ENCODE measurements around the gene KDR. TPM values are rescaled to one million over a fixed set of nuclear protein-coding genes. Genes with fewer than 3 reads are reported as not detected.

Gene KDR
- total and polyA plus RNA-seq, 10 of the 15 experiments (the other 5 are each of a cell fraction or from before 2014, with no cell fraction given): 0.04 to 0.13 TPM; not detected in 8

DNA sequence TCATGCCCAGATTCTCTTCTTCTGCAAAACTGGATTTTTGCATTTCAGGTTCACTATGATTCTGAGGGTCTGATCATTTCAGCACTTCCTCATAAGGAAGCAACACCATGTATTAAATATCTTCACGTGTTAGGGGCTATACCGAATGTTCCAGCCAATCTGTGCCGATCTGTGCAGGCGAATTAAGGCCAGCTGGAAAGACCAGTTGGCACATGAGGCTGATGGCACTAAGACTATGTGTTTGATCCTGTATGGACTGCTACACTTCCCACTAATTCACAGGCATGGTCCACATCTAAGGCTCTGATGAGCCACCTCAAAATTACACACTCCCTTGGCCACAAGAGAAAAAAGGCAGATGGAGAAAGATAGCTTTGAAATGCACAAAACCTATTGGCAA, 28.8 kb downstream of the KDR start (continued):
- TF ChIP-seq, protein P1, sequence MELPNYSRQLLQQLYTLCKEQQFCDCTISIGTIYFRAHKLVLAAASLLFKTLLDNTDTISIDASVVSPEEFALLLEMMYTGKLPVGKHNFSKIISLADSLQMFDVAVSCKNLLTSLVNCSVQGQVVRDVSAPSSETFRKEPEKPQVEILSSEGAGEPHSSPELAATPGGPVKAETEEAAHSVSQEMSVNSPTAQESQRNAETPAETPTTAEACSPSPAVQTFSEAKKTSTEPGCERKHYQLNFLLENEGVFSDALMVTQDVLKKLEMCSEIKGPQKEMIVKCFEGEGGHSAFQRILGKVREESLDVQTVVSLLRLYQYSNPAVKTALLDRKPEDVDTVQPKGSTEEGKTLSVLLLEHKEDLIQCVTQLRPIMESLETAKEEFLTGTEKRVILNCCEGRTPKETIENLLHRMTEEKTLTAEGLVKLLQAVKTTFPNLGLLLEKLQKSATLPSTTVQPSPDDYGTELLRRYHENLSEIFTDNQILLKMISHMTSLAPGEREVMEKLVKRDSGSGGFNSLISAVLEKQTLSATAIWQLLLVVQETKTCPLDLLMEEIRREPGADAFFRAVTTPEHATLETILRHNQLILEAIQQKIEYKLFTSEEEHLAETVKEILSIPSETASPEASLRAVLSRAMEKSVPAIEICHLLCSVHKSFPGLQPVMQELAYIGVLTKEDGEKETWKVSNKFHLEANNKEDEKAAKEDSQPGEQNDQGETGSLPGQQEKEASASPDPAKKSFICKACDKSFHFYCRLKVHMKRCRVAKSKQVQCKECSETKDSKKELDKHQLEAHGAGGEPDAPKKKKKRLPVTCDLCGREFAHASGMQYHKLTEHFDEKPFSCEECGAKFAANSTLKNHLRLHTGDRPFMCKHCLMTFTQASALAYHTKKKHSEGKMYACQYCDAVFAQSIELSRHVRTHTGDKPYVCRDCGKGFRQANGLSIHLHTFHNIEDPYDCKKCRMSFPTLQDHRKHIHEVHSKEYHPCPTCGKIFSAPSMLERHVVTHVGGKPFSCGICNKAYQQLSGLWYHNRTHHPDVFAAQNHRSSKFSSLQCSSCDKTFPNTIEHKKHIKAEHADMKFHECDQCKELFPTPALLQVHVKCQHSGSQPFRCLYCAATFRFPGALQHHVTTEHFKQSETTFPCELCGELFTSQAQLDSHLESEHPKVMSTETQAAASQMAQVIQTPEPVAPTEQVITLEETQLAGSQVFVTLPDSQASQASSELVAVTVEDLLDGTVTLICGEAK (IDR thresholded peaks at IDR 0.05; ENCODE audit: borderline replicate concordance): no peak
- TF ChIP-seq, protein P2, sequence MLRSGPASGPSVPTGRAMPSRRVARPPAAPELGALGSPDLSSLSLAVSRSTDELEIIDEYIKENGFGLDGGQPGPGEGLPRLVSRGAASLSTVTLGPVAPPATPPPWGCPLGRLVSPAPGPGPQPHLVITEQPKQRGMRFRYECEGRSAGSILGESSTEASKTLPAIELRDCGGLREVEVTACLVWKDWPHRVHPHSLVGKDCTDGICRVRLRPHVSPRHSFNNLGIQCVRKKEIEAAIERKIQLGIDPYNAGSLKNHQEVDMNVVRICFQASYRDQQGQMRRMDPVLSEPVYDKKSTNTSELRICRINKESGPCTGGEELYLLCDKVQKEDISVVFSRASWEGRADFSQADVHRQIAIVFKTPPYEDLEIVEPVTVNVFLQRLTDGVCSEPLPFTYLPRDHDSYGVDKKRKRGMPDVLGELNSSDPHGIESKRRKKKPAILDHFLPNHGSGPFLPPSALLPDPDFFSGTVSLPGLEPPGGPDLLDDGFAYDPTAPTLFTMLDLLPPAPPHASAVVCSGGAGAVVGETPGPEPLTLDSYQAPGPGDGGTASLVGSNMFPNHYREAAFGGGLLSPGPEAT (IDR thresholded peaks at IDR 0.05; ENCODE audit: low read depth): no peak
- TF ChIP-seq RELA (IDR thresholded peaks at IDR 0.05; ENCODE audit: borderline replicate concordance, partially characterized antibody): no peak
- TF ChIP-seq, protein P3, sequence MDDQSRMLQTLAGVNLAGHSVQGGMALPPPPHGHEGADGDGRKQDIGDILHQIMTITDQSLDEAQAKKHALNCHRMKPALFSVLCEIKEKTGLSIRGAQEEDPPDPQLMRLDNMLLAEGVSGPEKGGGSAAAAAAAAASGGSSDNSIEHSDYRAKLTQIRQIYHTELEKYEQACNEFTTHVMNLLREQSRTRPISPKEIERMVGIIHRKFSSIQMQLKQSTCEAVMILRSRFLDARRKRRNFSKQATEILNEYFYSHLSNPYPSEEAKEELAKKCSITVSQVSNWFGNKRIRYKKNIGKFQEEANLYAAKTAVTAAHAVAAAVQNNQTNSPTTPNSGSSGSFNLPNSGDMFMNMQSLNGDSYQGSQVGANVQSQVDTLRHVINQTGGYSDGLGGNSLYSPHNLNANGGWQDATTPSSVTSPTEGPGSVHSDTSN (IDR thresholded peaks at IDR 0.05; ENCODE audit: insufficient replicate concordance, low read depth, low read length): no peak
- no peak for TF ChIP-seq KLF5 (IDR thresholded peaks at IDR 0.05; ENCODE audit: partially characterized antibody)
- no peak for TF ChIP-seq ZZZ3 (IDR thresholded peaks at IDR 0.05; ENCODE audit: control insufficient read depth, insufficient read length, low read depth)
- TF ChIP-seq NR2F1 (conservative IDR thresholded peaks at IDR 0.05): no peak
- TF ChIP-seq, protein P4, sequence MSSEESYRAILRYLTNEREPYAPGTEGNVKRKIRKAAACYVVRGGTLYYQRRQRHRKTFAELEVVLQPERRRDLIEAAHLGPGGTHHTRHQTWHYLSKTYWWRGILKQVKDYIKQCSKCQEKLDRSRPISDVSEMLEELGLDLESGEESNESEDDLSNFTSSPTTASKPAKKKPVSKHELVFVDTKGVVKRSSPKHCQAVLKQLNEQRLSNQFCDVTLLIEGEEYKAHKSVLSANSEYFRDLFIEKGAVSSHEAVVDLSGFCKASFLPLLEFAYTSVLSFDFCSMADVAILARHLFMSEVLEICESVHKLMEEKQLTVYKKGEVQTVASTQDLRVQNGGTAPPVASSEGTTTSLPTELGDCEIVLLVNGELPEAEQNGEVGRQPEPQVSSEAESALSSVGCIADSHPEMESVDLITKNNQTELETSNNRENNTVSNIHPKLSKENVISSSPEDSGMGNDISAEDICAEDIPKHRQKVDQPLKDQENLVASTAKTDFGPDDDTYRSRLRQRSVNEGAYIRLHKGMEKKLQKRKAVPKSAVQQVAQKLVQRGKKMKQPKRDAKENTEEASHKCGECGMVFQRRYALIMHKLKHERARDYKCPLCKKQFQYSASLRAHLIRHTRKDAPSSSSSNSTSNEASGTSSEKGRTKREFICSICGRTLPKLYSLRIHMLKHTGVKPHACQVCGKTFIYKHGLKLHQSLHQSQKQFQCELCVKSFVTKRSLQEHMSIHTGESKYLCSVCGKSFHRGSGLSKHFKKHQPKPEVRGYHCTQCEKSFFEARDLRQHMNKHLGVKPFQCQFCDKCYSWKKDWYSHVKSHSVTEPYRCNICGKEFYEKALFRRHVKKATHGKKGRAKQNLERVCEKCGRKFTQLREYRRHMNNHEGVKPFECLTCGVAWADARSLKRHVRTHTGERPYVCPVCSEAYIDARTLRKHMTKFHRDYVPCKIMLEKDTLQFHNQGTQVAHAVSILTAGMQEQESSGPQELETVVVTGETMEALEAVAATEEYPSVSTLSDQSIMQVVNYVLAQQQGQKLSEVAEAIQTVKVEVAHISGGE (CRISPR knock-in tag; IDR thresholded peaks at IDR 0.05): no peak
